Stimulated activated CD4-positive, alpha-beta T cell treated with anti-CD3 and anti-CD28 coated beads, TNF-alpha, amount 100 ng/mL, for 4 hours (primary cell): ENCODE data around the gene PIP4P1.
"Not testable (repeated sequence)": the region's sequence is repeated elsewhere in the genome, so short reads cannot be mapped to it uniquely, and the experiment has no call there.

ENCODE experiments used
- DNase-seq, 3 experiments: peaks; one replicate each; pipeline ENCODE4 v3.0.0-alpha.2; 2020; ENCODE audit warnings: low read depth in 3 of 3

PIP4P1 gene

GRCh38 chr14:20461225-20462141, at the start of gene PIP4P1:
Gene PIP4P1 (minus strand): TSS chr14:20461434. CDS start chr14:20461325, 109 bp downstream.
- DNase-seq: peak; percentile 93 to 97 (median 95)

- no peak for DNase-seq
Observed at GRCh38 chr14:20508367-20508766, 47.1 kb upstream of the PIP4P1 start.

- DNase-seq: not testable (repeated sequence)
Observed at GRCh38 chr14:20507537-20507936, 46.3 kb upstream of the PIP4P1 start.

- not testable (repeated sequence) for DNase-seq
Observed at GRCh38 chr14:20506752-20507151, 45.5 kb upstream of the PIP4P1 start.

- not testable (repeated sequence) for DNase-seq
Observed at GRCh38 chr14:20506276-20506675, 45.0 kb upstream of the PIP4P1 start.

GRCh38 chr14:20503898-20504297, 42.7 kb upstream of the PIP4P1 start:
- DNase-seq: no peak

GRCh38 chr14:20501346-20501745, 40.1 kb upstream of the PIP4P1 start:
- DNase-seq: no peak

GRCh38 chr14:20499881-20500280, 38.6 kb upstream of the PIP4P1 start:
- no peak for DNase-seq

GRCh38 chr14:20499108-20499507, 37.9 kb upstream of the PIP4P1 start:
- no peak for DNase-seq

- no peak for DNase-seq
Observed at GRCh38 chr14:20498622-20499021, 37.4 kb upstream of the PIP4P1 start.

GRCh38 chr14:20494935-20495766, 33.9 kb upstream of the PIP4P1 start:
- DNase-seq: no peak

- DNase-seq: no peak
Observed at GRCh38 chr14:20493634-20494033, 32.4 kb upstream of the PIP4P1 start.

GRCh38 chr14:20492486-20492885, 31.3 kb upstream of the PIP4P1 start:
- no peak for DNase-seq

- DNase-seq: no peak
Observed at GRCh38 chr14:20490563-20490962, 29.3 kb upstream of the PIP4P1 start.

GRCh38 chr14:20489093-20489994, 28.1 kb upstream of the PIP4P1 start:
- DNase-seq: no peak

- no peak for DNase-seq
Observed at GRCh38 chr14:20487396-20487725, 26.1 kb upstream of the PIP4P1 start.

- DNase-seq: no peak
Observed at GRCh38 chr14:20486684-20487395, 25.6 kb upstream of the PIP4P1 start.

GRCh38 chr14:20485900-20486299, 24.7 kb upstream of the PIP4P1 start:
- DNase-seq: no peak

- DNase-seq: no peak
Observed at GRCh38 chr14:20482382-20482781, 21.1 kb upstream of the PIP4P1 start.

GRCh38 chr14:20478894-20479293, 17.7 kb upstream of the PIP4P1 start:
- DNase-seq: no peak
